ENCODE results near the gene GNB1. TPM values are rescaled to one million over a fixed set of nuclear protein-coding genes. Genes with fewer than 3 reads are reported as not detected.

Gene GNB1
- total and polyA plus RNA-seq, 8 donors = 42.3 to 160 (median 86.8) TPM

DNA sequence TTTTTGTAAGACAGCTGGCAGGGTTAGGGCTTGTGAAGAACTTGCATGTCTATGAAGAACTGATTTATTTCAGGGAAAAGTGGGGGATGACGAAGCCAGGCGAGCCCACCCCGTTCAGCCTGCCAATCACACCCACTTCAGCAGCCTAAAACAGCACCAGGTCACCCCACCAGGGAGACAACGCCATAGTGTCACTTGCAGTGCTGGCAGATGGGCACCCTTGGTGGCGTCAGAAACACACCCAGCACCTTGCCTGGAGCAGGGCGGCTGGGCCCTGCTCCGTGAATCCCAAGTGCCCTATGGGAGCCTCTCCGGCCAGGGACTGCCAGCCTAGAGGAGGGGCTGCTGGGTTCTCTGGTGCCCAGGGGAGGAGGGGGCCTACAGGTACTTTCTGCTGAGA is 107.6 kb downstream of the GNB1 start:
- WGBS, 2 donors = 70 to 77% methylated on average over 8 of the region's 8 CpGs
- Histone ChIP-seq H3K27ac (peak overlapping the region in 3 of 4 donors; percentile 73 to 84 (median 78)), H3K4me1 (peaks cover 20 to 39% (median 22%) of the 10 kb centered on the region in 3 donors), H3K36me3 (peaks cover 5 to 35% (median 6%) of the 10 kb centered on the region in 3 donors), H3K4me3 (no peak overlapping the region), H3K27me3 (no peaks in the 10 kb centered on the region), H3K9me3 (no peaks in the 10 kb centered on the region)
- DNase-seq = peak in 1 of 6 donors; percentile 67
- intact Hi-C loops (cut with DNase I) = loop anchor here in 2 of 3 donors (10.0 kb wide), 2 partner anchors 101 to 111 kb away; partner anchors contain the start of gene GNB1 (in 1 of the 2)
- FAIRE-seq = no peak
- TF ChIP-seq, protein P1, sequence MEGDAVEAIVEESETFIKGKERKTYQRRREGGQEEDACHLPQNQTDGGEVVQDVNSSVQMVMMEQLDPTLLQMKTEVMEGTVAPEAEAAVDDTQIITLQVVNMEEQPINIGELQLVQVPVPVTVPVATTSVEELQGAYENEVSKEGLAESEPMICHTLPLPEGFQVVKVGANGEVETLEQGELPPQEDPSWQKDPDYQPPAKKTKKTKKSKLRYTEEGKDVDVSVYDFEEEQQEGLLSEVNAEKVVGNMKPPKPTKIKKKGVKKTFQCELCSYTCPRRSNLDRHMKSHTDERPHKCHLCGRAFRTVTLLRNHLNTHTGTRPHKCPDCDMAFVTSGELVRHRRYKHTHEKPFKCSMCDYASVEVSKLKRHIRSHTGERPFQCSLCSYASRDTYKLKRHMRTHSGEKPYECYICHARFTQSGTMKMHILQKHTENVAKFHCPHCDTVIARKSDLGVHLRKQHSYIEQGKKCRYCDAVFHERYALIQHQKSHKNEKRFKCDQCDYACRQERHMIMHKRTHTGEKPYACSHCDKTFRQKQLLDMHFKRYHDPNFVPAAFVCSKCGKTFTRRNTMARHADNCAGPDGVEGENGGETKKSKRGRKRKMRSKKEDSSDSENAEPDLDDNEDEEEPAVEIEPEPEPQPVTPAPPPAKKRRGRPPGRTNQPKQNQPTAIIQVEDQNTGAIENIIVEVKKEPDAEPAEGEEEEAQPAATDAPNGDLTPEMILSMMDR (IDR thresholded peaks at IDR 0.05) = no peak
- ATAC-seq = no peak

DNA sequence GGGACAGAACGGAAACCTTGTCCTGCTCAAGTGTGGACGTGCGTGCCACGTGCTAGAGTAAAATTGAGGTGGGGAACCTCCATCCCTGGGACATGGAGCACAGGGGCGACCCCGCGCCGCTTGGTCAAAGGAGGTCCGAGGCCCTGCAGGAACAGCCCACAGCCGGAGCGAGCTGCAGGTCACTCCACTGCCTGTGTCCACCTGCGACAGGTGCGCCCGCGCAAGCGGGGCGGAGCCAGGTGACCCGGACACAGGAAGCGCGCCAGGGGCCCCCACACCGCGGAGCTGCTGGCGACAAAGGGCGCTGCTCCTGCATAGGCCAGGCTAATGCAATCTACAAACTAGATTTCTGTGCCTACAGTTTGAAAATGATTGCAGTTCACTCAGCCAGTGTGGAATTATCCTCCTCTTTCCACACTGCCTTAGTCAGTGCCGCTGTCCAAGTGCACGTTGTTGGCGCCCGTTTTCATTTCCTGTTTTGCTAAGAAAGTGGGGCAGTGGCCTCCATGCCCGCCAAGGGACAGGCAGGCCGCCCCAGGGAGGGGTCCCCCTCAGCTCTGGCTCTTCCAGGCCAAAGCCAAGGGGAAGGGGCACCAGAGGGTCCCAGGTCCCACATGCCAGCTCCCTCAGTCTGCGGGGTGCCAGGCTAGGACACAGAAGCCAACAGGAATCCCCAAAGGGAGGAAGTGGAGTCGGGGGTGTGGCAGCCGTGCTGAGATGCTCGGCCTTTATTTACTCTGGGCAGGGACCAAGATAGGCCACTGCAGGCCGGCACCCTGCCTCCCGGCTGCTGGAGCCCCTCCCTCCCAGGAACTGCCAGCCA is 108.3 kb downstream of the GNB1 start:
- Histone ChIP-seq H3K4me3 (peak overlapping the region; percentile 10 to 47 (median 32)), H3K4me1 (peaks cover 20 to 39% (median 22%) of the 10 kb centered on the region in 3 donors), H3K36me3 (peaks cover 3 to 28% (median 4%) of the 10 kb centered on the region in 3 donors), H3K27me3 (no peaks in the 10 kb centered on the region), H3K27ac (peak overlapping the region; percentile 73 to 84 (median 78)), H3K9me3 (no peaks in the 10 kb centered on the region)
- intact Hi-C loops (cut with DNase I) = loop anchor here in 2 of 3 donors (10.0 kb wide), 2 partner anchors 102 to 112 kb away; partner anchors contain the start of gene GNB1 (in 1 of the 2)
- DNase-seq (peak; percentile 72 to 90 (median 80)), FAIRE-seq (no peak), ATAC-seq (peak; percentile 57 to 72 (median 70))
- WGBS, 2 donors = 0 to 2% methylated on average over 36 of the region's 36 CpGs
- TF ChIP-seq, protein P1 (IDR thresholded peaks at IDR 0.05) = no peak

DNA sequence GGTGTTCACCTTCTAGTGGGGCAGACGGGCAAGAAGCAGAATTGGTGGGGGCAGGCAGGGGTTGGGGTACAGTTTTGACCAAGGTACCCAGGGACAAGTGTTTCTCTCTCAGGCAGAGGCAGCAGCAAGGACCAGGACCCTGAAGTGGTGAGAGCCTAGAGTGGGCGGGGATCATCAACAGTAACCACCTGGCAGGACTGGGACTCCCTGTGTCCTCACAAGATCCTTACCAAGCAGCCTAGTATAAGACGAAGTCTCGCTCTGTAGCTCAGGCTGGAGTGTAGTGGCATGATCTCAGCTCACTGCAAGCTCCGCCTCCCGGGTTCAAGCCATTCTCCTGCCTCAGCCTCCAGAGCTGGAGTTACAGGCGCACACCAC is 109.4 kb downstream of the GNB1 start:
- WGBS, 2 donors = 73 to 82% methylated on average over 7 of the region's 7 CpGs
- H3K4me3 ChIP-seq = peak overlapping the region in 2 of 4 donors; percentile 39 to 47
- no peak for ATAC-seq
- intact Hi-C loops (cut with DNase I) = loop anchor here in 2 of 3 donors (10.0 kb wide), 2 partner anchors 103 to 113 kb away; partner anchors contain the start of gene GNB1 (in 1 of the 2)
- peaks cover 26 to 48% (median 29%) of the 10 kb centered on the region in 3 donors for H3K4me1 ChIP-seq
- H3K36me3 ChIP-seq = peaks cover 0 to 17% (median 3%) of the 10 kb centered on the region in 3 donors
- DNase-seq = peak in 1 of 6 donors; percentile 32
- TF ChIP-seq, protein P1 (IDR thresholded peaks at IDR 0.05) = no peak
- peak overlapping the region; percentile 73 to 89 (median 82) for H3K27ac ChIP-seq
- H3K9me3 ChIP-seq = no peaks in the 10 kb centered on the region
- FAIRE-seq = no peak
- H3K27me3 ChIP-seq = no peaks in the 10 kb centered on the region

DNA sequence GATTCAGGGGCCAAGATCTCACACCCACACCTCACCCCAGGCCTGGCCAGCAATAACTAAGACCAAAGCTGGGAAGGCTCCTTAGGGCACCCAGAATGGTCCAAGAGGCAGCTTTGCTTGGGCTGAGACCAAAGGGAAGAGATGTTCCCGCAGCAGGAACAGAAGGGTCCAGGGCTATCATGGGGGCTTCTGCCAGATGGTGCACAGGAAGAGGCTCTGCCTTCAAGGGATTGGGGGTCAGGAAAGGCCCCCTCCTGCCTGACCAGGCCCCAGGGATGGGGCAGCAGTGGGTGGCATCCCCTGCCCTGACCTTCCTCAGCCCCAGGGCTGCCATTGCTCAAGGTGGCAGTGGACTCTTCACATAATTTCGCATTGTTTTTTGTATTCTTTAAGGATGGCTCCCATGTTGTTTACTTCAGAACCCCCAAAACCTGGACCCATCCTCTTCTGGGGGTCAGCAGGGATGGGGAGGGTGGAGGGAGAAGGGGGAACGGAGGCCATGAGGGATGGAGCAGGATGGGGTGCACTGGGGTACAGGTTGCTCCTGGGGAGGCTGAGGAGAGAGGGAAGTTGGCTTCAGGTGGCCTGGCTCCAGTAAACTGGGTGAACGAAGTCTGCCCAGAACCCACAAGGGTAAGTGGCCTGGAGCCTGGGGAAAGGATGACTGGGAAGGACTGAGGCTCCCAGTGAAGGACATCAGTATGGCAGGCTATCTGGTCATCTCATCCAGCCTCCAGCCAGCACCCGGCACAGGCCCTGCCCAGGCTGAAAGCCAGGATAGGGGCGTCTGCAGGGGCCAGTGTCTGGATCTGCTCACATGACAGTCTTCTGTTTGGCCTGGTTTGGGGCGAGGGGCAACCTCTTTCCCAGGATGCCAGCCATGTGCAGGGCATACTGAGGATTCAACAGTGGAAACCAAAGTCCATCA is 110.0 kb downstream of the GNB1 start:
- WGBS, 2 donors = 84 to 86% methylated on average over 7 of the region's 7 CpGs
- H3K36me3 ChIP-seq = peaks cover 0 to 10% (median 3%) of the 10 kb centered on the region in 3 donors
- peaks cover 26 to 54% (median 31%) of the 10 kb centered on the region in 3 donors for H3K4me1 ChIP-seq
- intact Hi-C loops (cut with DNase I) = loop anchor here in 2 of 3 donors (10.0 kb wide), 2 partner anchors 104 to 114 kb away; partner anchors contain the start of gene GNB1 (in 1 of the 2)
- H3K9me3 ChIP-seq = no peaks in the 10 kb centered on the region
- DNase-seq (peak in 1 of 6 donors; percentile 38), FAIRE-seq (no peak), ATAC-seq (no peak)
- no peak overlapping the region for H3K4me3 ChIP-seq
- no peaks in the 10 kb centered on the region for H3K27me3 ChIP-seq
- TF ChIP-seq, protein P1 (IDR thresholded peaks at IDR 0.05) = no peak
- peak overlapping the region in 2 of 4 donors; percentile 89 for H3K27ac ChIP-seq

All from pancreas (tissue), 10 donors.